ENCODE results near the gene CLASP2.

CLASP2 gene

DNA sequence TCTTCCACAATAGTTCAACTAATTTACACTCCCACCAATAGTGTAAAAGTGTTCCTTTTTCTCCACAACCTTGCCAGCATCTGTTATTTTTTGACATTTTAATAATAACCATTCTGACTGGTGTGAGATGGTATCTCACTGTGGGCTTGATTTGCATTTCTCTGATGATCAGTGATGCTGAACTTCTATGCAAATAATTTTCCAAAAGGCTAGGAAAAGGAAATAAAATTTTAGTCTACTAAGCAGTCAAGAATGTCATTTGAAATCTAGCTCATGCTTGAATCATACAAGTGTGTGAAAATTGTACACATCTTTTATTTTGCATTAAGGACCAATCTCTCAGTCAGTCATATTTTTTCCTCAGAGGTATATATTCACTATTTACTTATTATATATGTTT lies 176.1 kb downstream of the CLASP2 start:
- H3F3A ChIP-seq (ENCODE audit: insufficient read depth, low read length): no peaks in the 10 kb centered on the region
- no peaks in the 10 kb centered on the region for H3K36me3 ChIP-seq (replicated peaks; ENCODE audit: insufficient read depth, low read length)
- H3K4me1 ChIP-seq (ENCODE audit: low read length): no peaks in the 10 kb centered on the region
- no peak overlapping the region for H3K27ac ChIP-seq (ENCODE audit: low read length)
- H3K9me3 ChIP-seq (replicated peaks; ENCODE audit: insufficient read depth, low read length): no peaks in the 10 kb centered on the region
- TF ChIP-seq EZH2phosphoT487 (IDR thresholded peaks at IDR 0.05; ENCODE audit: low read length) (no peak), EZH2 (optimal IDR thresholded peaks at IDR 0.05; ENCODE audit: low read depth, low read length) (no peak)
- TF ChIP-seq, protein P1, sequence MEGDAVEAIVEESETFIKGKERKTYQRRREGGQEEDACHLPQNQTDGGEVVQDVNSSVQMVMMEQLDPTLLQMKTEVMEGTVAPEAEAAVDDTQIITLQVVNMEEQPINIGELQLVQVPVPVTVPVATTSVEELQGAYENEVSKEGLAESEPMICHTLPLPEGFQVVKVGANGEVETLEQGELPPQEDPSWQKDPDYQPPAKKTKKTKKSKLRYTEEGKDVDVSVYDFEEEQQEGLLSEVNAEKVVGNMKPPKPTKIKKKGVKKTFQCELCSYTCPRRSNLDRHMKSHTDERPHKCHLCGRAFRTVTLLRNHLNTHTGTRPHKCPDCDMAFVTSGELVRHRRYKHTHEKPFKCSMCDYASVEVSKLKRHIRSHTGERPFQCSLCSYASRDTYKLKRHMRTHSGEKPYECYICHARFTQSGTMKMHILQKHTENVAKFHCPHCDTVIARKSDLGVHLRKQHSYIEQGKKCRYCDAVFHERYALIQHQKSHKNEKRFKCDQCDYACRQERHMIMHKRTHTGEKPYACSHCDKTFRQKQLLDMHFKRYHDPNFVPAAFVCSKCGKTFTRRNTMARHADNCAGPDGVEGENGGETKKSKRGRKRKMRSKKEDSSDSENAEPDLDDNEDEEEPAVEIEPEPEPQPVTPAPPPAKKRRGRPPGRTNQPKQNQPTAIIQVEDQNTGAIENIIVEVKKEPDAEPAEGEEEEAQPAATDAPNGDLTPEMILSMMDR (IDR thresholded peaks at IDR 0.05; ENCODE audit: low read length): no peak
- H3K27me3 ChIP-seq (replicated peaks; ENCODE audit: insufficient read depth, low read length): no peaks in the 10 kb centered on the region
- H4K20me1 ChIP-seq (ENCODE audit: insufficient read depth, low read length): no peaks in the 10 kb centered on the region
- no peak overlapping the region for H3K4me2 ChIP-seq (ENCODE audit: low read depth, low read length)
- no peak overlapping the region for H3K9ac ChIP-seq (ENCODE audit: low read length)
- H3K79me2 ChIP-seq (ENCODE audit: low read length): no peaks in the 10 kb centered on the region
- no peak overlapping the region for H3K4me3 ChIP-seq (ENCODE audit: low read length)
- no peak overlapping the region for H2AFZ ChIP-seq (ENCODE audit: low read length)
- H3K9me2 ChIP-seq (replicated peaks; ENCODE audit: insufficient read depth, low read length): no peaks in the 10 kb centered on the region
- no peak for DNase-seq

DNA sequence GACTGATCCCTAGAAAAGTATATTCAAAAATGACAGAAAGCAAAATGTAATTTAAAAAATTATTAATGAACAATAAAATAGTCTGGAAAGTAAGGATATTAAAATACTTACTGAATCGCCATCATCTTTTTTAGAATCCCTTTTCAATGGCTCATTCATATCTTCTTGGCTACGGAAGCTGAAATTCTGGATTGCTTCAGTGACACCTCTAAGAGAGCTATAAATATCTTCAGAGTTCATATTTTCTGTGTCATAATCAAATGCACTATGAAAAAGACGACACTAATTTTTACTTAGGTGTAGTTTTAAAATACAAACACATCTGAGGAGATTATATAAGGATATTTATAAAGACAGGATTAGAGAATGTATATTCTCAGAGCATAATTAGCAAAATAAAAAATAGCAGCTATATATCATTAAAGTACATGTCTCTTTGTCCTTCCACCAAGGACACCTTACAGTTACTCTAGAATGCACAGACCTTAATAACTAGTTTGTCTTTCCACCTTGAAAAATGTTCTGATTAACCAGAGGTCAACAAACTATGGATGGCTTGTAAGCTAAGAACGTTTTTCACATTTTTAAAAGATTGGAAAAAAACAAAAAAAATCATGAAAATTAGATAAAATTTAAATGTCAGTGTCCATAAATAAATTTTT lies 179.2 kb downstream of the CLASP2 start:
- Histone ChIP-seq H3K36me3 (replicated peaks; ENCODE audit: insufficient read depth, low read length) (no peaks in the 10 kb centered on the region), H3K27me3 (replicated peaks; ENCODE audit: insufficient read depth, low read length) (no peaks in the 10 kb centered on the region), H3F3A (ENCODE audit: insufficient read depth, low read length) (no peaks in the 10 kb centered on the region), H3K27ac (ENCODE audit: low read length) (no peak overlapping the region), H3K4me1 (ENCODE audit: low read length) (no peaks in the 10 kb centered on the region), H3K9me2 (replicated peaks; ENCODE audit: insufficient read depth, low read length) (no peaks in the 10 kb centered on the region), H3K79me2 (ENCODE audit: low read length) (no peaks in the 10 kb centered on the region), H3K9ac (ENCODE audit: low read length) (no peak overlapping the region), H4K20me1 (ENCODE audit: insufficient read depth, low read length) (no peaks in the 10 kb centered on the region), H3K4me2 (ENCODE audit: low read depth, low read length) (no peak overlapping the region), H3K4me3 (ENCODE audit: low read length) (no peak overlapping the region), H2AFZ (ENCODE audit: low read length) (no peak overlapping the region), H3K9me3 (replicated peaks; ENCODE audit: insufficient read depth, low read length) (no peaks in the 10 kb centered on the region)
- no peak for DNase-seq
- TF ChIP-seq EZH2 (optimal IDR thresholded peaks at IDR 0.05; ENCODE audit: low read depth, low read length) (no peak), EZH2phosphoT487 (IDR thresholded peaks at IDR 0.05; ENCODE audit: low read length) (no peak)
- TF ChIP-seq, protein P1 (IDR thresholded peaks at IDR 0.05; ENCODE audit: low read length): no peak

DNA sequence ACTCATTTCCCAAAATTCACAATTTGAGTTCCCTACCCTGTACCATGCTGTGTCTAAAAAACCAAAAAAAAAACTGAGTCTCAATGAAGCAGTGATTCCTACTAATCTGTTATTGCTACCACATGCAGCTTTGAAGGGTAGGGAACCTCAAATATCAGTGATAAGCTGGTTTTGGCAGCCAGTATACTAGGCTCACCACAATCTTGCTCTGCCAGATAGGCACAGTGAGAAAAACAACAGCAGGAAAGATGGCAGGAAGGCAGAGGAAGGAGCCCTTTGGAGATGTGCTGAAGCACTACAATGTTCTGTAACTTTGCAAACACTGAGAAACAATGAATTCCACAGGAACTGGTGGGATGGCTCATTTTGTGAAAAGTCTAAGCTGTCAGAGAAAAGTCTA lies 180.9 kb downstream of the CLASP2 start:
- TF ChIP-seq EZH2phosphoT487 (IDR thresholded peaks at IDR 0.05; ENCODE audit: low read length) (no peak), EZH2 (optimal IDR thresholded peaks at IDR 0.05; ENCODE audit: low read depth, low read length) (no peak)
- TF ChIP-seq, protein P1 (IDR thresholded peaks at IDR 0.05; ENCODE audit: low read length): no peak
- H3K4me1 ChIP-seq (ENCODE audit: low read length): no peaks in the 10 kb centered on the region
- no peak overlapping the region for H3K9ac ChIP-seq (ENCODE audit: low read length)
- no peaks in the 10 kb centered on the region for H3F3A ChIP-seq (ENCODE audit: insufficient read depth, low read length)
- H3K79me2 ChIP-seq (ENCODE audit: low read length): no peaks in the 10 kb centered on the region
- H3K36me3 ChIP-seq (replicated peaks; ENCODE audit: insufficient read depth, low read length): no peaks in the 10 kb centered on the region
- no peaks in the 10 kb centered on the region for H3K9me2 ChIP-seq (replicated peaks; ENCODE audit: insufficient read depth, low read length)
- no peaks in the 10 kb centered on the region for H3K27me3 ChIP-seq (replicated peaks; ENCODE audit: insufficient read depth, low read length)
- no peaks in the 10 kb centered on the region for H3K9me3 ChIP-seq (replicated peaks; ENCODE audit: insufficient read depth, low read length)
- H3K4me2 ChIP-seq (ENCODE audit: low read depth, low read length): no peak overlapping the region
- H3K27ac ChIP-seq (ENCODE audit: low read length): no peak overlapping the region
- H3K4me3 ChIP-seq (ENCODE audit: low read length): no peak overlapping the region
- H4K20me1 ChIP-seq (ENCODE audit: insufficient read depth, low read length): no peaks in the 10 kb centered on the region
- no peak for DNase-seq
- no peak overlapping the region for H2AFZ ChIP-seq (ENCODE audit: low read length)

Data from MM.1S (cell line).